Measurements from ENCODE around the gene PTCRA. TPM values are rescaled to one million over a fixed set of nuclear protein-coding genes. Genes with fewer than 3 reads are reported as not detected.
A peak's percentile ranks its signal among the peaks of the same experiment; 100 is the strongest.
"Not testable (repeated sequence)": the region's sequence is repeated elsewhere in the genome, so short reads cannot be mapped to it uniquely, and the experiment has no call there.

Gene PTCRA
- total and polyA plus RNA-seq, 2 donors (not counting 3 experiments of a cell fraction or from before 2014, with no cell fraction given) = not detected

GRCh38 chr6:42901538-42901957 lies 14.3 kb upstream of the PTCRA start:
- no peaks in the 10 kb centered on the region for H3K79me2 ChIP-seq (ENCODE audit: control insufficient read depth, insufficient read depth, low read length)
- peak overlapping the region; percentile 42 for H3K4me2 ChIP-seq (ENCODE audit: insufficient read depth, low read length)
- no peaks in the 10 kb centered on the region for H3K36me3 ChIP-seq (ENCODE audit: control insufficient read depth in 2 of 2, extremely low read depth in 1 of 2, insufficient read depth in 2 of 2, low read length in 2 of 2)
- no peak overlapping the region for H3K9ac ChIP-seq (replicated peaks; ENCODE audit: extremely low read depth, insufficient read depth, low read length)
- peak; percentile 85 for DNase-seq (ENCODE audit: low read depth, low spot score)
- intact Hi-C loops (cut with micrococcal nuclease) (loop anchor here (1.0 to 10.0 kb wide), 6 partner anchors 59 to 603 kb away; partner anchors contain the start of genes GNMT and PPP2R5D), dilution Hi-C loops (cut with MboI; ENCODE audit: extremely low pct_ligation_motif_present, low sequenced_read_pairs) (no loop called here)
- H3K27me3 ChIP-seq (ENCODE audit: control insufficient read depth in 2 of 2, insufficient read depth in 2 of 2, low read length in 2 of 2) = no peaks in the 10 kb centered on the region
- no peak overlapping the region for H3K27ac ChIP-seq (ENCODE audit: insufficient read depth, low read depth, low read length)
- FAIRE-seq = peak; percentile 88
- no TSS peak for BruUV-seq (replicated peaks)
- H3K4me3 ChIP-seq (replicated peaks in 1 of 3; ENCODE audit: insufficient read depth in 1 of 3, low read depth in 1 of 3, low read length in 3 of 3) = no peak overlapping the region
- CTCF ChIA-PET = interaction anchor here (0.6 to 3.6 kb wide), 7 partner anchors 9 to 242 kb away, joined by 3 to 28 read pairs (median 8); partner anchors contain the start of genes CNPY3, KLHDC3 and MEA1
- peaks cover 7% of the 10 kb centered on the region for H3K4me1 ChIP-seq (ENCODE audit: control insufficient read depth, extremely low read depth, insufficient read depth, low read length)
- no peaks in the 10 kb centered on the region for H3K9me1 ChIP-seq (replicated peaks; ENCODE audit: control insufficient read depth, extremely low read depth, insufficient read depth, low read length)
- no peaks in the 10 kb centered on the region for H3K9me3 ChIP-seq (replicated peaks; ENCODE audit: control insufficient read depth, insufficient read depth, low read length)
- H2AFZ ChIP-seq (ENCODE audit: low read depth, low read length) = peak overlapping the region; percentile 61
- no peaks in the 10 kb centered on the region for H4K20me1 ChIP-seq (replicated peaks; ENCODE audit: control insufficient read depth, extremely low read depth, insufficient read depth, low read length)
- POLR2A ChIA-PET = no interaction called here
- TF ChIP-seq POLR2A (IDR thresholded peaks at IDR 0.05; ENCODE audit: low read depth, low read length) (no peak), CTCF (IDR thresholded peaks at IDR 0.05; ENCODE audit: extremely low read depth in 1 of 2, insufficient read depth in 1 of 2, low read depth in 1 of 2, low read length in 2 of 2) (peak; percentile 64 to 79)

GRCh38 chr6:42902429-42903263 lies 13.2 kb upstream of the PTCRA start:
- H3K79me2 ChIP-seq (ENCODE audit: control insufficient read depth, insufficient read depth, low read length); dilution Hi-C loops (cut with MboI; ENCODE audit: extremely low pct_ligation_motif_present, low sequenced_read_pairs); H3K9me1 ChIP-seq (replicated peaks; ENCODE audit: control insufficient read depth, extremely low read depth, insufficient read depth, low read length); FAIRE-seq; H4K20me1 ChIP-seq (replicated peaks; ENCODE audit: control insufficient read depth, extremely low read depth, insufficient read depth, low read length); BruUV-seq (replicated peaks); H3K4me1 ChIP-seq (ENCODE audit: control insufficient read depth, extremely low read depth, insufficient read depth, low read length); H3K9me3 ChIP-seq (replicated peaks; ENCODE audit: control insufficient read depth, insufficient read depth, low read length); DNase-seq (ENCODE audit: low read depth, low spot score); H3K9ac ChIP-seq (replicated peaks; ENCODE audit: extremely low read depth, insufficient read depth, low read length); H3K4me2 ChIP-seq (ENCODE audit: insufficient read depth, low read length); H3K27me3 ChIP-seq (ENCODE audit: control insufficient read depth in 2 of 2, insufficient read depth in 2 of 2, low read length in 2 of 2); POLR2A ChIA-PET; H3K36me3 ChIP-seq (ENCODE audit: control insufficient read depth in 2 of 2, extremely low read depth in 1 of 2, insufficient read depth in 2 of 2, low read length in 2 of 2); H3K27ac ChIP-seq (ENCODE audit: insufficient read depth, low read depth, low read length): not testable (repeated sequence)
- intact Hi-C loops (cut with micrococcal nuclease) = loop anchor here (5.0 to 10.0 kb wide), 3 partner anchors 80 to 602 kb away; partner anchors contain the start of gene PPP2R5D
- CTCF ChIA-PET = interaction anchor here (0.8 to 3.3 kb wide), 5 partner anchors 27 to 241 kb away, joined by 3 to 12 read pairs (median 4); partner anchors contain the start of gene CNPY3
- Histone ChIP-seq H3K4me3 (replicated peaks in 1 of 3; ENCODE audit: insufficient read depth in 1 of 3, low read depth in 1 of 3, low read length in 3 of 3) (peak overlapping the region in 1 of 3 experiments; percentile 5), H2AFZ (ENCODE audit: low read depth, low read length) (peak overlapping the region; percentile 61)

Data from endothelial cell of umbilical vein (primary cell).